Uterus (tissue), 2 donors: ENCODE data around the gene CLEC4M.

Source experiments
- POLR2A ChIP-seq, 2 donors: fragments of 450-650 bp; IDR thresholded peaks; one replicate each; pipeline ENCODE4 v1.6.1; 2016; ENCODE audit warnings: antibody characterized with exemption in 2 of 2, mild to moderate bottlenecking in 1 of 2, moderate library complexity in 1 of 2
- TF ChIP-seq, protein P1 (sequence below), 4 experiments: fragments of 200-600 bp in 2 of 4; fragments of 450-650 bp in 2 of 4; sonication (generic) in 2 of 4; IDR thresholded peaks; one replicate each; pipeline ENCODE4 v1.5.1; 2016 to 2019; ENCODE audit warnings: antibody characterized with exemption in 4 of 4, mild to moderate bottlenecking in 2 of 4, moderate library complexity in 1 of 4

DNA sequence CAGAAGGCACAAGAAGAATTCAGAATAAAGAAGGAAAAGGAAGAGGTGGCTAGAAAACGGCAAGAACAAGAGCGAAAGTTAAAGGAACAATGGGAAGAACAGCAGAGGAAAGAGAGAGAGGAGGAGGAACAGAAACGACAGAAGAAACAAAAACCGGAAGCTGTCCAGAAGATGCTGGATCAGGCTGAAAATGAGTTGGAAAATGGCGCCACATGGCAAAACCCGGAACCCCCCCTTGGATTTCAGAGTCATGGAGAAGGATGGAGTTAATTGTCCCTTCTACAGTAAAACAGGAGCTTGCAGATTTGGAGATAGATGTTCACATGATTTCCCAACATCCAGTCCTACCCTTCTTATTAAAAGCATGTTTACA lies 22.4 kb upstream of the CLEC4M start:
- TF ChIP-seq, protein P1, sequence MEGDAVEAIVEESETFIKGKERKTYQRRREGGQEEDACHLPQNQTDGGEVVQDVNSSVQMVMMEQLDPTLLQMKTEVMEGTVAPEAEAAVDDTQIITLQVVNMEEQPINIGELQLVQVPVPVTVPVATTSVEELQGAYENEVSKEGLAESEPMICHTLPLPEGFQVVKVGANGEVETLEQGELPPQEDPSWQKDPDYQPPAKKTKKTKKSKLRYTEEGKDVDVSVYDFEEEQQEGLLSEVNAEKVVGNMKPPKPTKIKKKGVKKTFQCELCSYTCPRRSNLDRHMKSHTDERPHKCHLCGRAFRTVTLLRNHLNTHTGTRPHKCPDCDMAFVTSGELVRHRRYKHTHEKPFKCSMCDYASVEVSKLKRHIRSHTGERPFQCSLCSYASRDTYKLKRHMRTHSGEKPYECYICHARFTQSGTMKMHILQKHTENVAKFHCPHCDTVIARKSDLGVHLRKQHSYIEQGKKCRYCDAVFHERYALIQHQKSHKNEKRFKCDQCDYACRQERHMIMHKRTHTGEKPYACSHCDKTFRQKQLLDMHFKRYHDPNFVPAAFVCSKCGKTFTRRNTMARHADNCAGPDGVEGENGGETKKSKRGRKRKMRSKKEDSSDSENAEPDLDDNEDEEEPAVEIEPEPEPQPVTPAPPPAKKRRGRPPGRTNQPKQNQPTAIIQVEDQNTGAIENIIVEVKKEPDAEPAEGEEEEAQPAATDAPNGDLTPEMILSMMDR (IDR thresholded peaks at IDR 0.05) = no peak
- no peak for TF ChIP-seq POLR2A (IDR thresholded peaks at IDR 0.05)
